Effector memory CD4-positive, alpha-beta T cell (primary cell): ENCODE data around the gene CHRDL2.

Experiments used
- DNase-seq, 3 donors: peaks; one replicate each; pipeline ENCODE4 v3.0.0-alpha.2; 2020
- H3K27ac ChIP-seq: 2 replicates; pipeline ENCODE4 v1.7.0; 2013; ENCODE audit warnings: mild to moderate bottlenecking, low read length, moderate library complexity; ENCODE audit not compliant: insufficient read depth, poor library complexity, severe bottlenecking
- H3K27me3 ChIP-seq: replicated peaks from 2 replicates; pipeline ENCODE4 v1.7.0; 2013; ENCODE audit warnings: mild to moderate bottlenecking, low read length; ENCODE audit not compliant: insufficient read depth, control insufficient read depth, poor library complexity, severe bottlenecking
- H3K36me3 ChIP-seq: 2 replicates; pipeline ENCODE4 v1.7.0; 2013; ENCODE audit warnings: mild to moderate bottlenecking, low read length, moderate library complexity; ENCODE audit not compliant: control insufficient read depth, insufficient read depth
- H3K4me1 ChIP-seq: 2 replicates; pipeline ENCODE4 v1.7.0; 2013; ENCODE audit warnings: low read length, mild to moderate bottlenecking; ENCODE audit not compliant: control insufficient read depth, insufficient read depth, poor library complexity, severe bottlenecking
- H3K4me3 ChIP-seq: 2 replicates; pipeline ENCODE4 v1.7.0; 2013; ENCODE audit warnings: low read length, low read depth, mild to moderate bottlenecking; ENCODE audit not compliant: insufficient read depth, poor library complexity, severe bottlenecking
- H3K9me3 ChIP-seq: 2 replicates; pipeline ENCODE4 v1.7.0; 2013; ENCODE audit warnings: mild to moderate bottlenecking, low read length, moderate library complexity; ENCODE audit not compliant: control insufficient read depth

Gene CHRDL2

GRCh38 chr11:74701351-74701750 is 29.9 kb downstream of the CHRDL2 start:
- Histone ChIP-seq H3K4me3 (no peak overlapping the region), H3K4me1 (no peaks in the 10 kb centered on the region), H3K9me3 (no peaks in the 10 kb centered on the region), H3K27me3 (no peaks in the 10 kb centered on the region), H3K36me3 (no peaks in the 10 kb centered on the region), H3K27ac (no peak overlapping the region)
- DNase-seq, result no peak

DNA sequence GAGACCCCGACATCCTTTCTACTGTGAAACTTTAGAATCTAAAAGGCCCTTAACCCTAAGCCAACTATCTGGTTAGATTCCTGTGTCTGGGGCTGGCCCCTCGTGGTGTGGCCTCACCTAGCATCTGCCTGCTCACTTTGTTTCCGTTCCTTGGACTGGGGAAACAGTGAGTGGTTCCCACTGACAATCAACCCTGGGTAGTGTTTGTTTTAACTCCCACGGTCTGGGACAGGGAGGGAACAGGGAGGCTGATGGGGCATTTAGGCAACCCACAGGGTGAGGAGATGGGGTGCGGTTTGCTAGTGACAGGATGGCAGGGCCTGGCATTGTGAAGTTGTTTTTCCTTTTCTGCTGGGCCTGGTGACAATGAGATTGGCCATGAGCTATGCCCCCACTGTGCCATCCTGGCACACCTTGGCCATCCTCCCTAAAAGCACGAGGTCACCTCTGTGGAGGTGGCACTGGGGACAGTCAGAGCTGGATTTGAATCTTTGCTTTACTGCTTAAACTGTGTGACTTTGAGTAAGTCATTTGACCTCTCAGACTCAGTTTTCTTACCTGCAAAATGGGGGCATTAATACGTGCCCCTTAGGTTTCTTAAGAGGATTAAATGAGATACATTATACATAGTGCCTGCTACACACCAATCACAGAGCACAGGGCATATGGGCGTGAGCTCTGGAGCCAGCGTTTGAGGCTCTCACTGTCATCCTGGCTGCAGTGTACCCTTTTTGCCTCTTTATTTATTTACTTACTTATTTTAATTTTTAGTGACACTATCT is 31.4 kb downstream of the CHRDL2 start:
- Histone ChIP-seq H3K9me3 (no peaks in the 10 kb centered on the region), H3K27ac (no peak overlapping the region), H3K27me3 (no peaks in the 10 kb centered on the region)

GRCh38 chr11:74697722-74698121 is 33.5 kb downstream of the CHRDL2 start:
- H3K27me3 ChIP-seq, result no peaks in the 10 kb centered on the region
- H3K9me3 ChIP-seq, result no peaks in the 10 kb centered on the region
- H3K36me3 ChIP-seq, result no peaks in the 10 kb centered on the region
- DNase-seq, result no peak
- no peak overlapping the region for H3K4me3 ChIP-seq
- no peaks in the 10 kb centered on the region for H3K4me1 ChIP-seq
- H3K27ac ChIP-seq, result no peak overlapping the region

More for the DNA sequence above, 31.4 kb downstream of the CHRDL2 start:
- H3K36me3 ChIP-seq, result no peaks in the 10 kb centered on the region
- no peaks in the 10 kb centered on the region for H3K4me1 ChIP-seq
- no peak overlapping the region for H3K4me3 ChIP-seq
- DNase-seq, result no peak

DNA sequence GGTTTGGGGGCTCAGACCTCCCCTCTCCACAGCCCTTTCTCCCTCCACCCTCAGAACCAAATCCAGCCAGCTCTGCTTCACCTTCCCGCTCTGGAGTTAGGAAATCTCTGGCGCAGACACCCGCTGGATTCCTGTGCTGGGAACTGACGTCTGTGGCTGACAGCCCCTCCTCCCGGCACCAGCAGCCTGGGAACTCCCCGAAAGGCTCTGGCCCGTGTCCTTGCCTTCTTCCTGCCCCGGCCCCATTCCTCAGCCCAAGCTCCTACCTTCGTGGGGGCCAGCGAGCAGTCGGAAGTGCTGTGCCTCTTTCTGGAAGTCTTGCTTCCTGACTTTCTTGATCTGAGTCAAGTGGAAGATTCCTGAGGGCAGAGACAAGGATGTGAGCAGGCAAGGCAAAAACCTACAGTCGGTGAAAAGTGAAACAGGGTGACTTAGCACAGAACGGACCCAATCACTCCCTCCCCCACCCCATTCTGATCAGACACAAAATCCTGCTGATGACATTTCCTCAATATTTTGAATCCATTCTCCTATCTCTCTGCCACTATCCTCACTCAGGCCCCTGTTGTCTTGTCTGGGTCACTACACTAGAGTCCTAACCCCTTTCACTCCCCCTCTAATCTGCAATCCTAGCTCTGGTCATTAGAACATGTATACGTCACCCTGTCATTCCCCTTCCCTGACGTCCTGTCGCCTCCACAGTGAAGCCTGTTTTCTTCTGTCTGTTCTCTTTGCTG is 34.1 kb downstream of the CHRDL2 start:
- no peaks in the 10 kb centered on the region for H3K4me1 ChIP-seq
- H3K27ac ChIP-seq, result no peak overlapping the region
- no peak for DNase-seq
- no peaks in the 10 kb centered on the region for H3K9me3 ChIP-seq
- no peaks in the 10 kb centered on the region for H3K36me3 ChIP-seq
- H3K4me3 ChIP-seq, result no peak overlapping the region
- no peaks in the 10 kb centered on the region for H3K27me3 ChIP-seq

GRCh38 chr11:74696500-74696899 is 34.7 kb downstream of the CHRDL2 start:
- no peaks in the 10 kb centered on the region for H3K4me1 ChIP-seq
- H3K27me3 ChIP-seq, result no peaks in the 10 kb centered on the region
- DNase-seq, result no peak
- H3K36me3 ChIP-seq, result no peaks in the 10 kb centered on the region
- H3K9me3 ChIP-seq, result no peaks in the 10 kb centered on the region
- no peak overlapping the region for H3K27ac ChIP-seq
- H3K4me3 ChIP-seq, result no peak overlapping the region

GRCh38 chr11:74695705-74696280 is 35.4 kb downstream of the CHRDL2 start:
- no peaks in the 10 kb centered on the region for H3K27me3 ChIP-seq
- H3K4me3 ChIP-seq, result no peak overlapping the region
- no peaks in the 10 kb centered on the region for H3K4me1 ChIP-seq
- H3K36me3 ChIP-seq, result no peaks in the 10 kb centered on the region
- DNase-seq, result no peak
- H3K27ac ChIP-seq, result no peak overlapping the region
- H3K9me3 ChIP-seq, result no peaks in the 10 kb centered on the region

DNA sequence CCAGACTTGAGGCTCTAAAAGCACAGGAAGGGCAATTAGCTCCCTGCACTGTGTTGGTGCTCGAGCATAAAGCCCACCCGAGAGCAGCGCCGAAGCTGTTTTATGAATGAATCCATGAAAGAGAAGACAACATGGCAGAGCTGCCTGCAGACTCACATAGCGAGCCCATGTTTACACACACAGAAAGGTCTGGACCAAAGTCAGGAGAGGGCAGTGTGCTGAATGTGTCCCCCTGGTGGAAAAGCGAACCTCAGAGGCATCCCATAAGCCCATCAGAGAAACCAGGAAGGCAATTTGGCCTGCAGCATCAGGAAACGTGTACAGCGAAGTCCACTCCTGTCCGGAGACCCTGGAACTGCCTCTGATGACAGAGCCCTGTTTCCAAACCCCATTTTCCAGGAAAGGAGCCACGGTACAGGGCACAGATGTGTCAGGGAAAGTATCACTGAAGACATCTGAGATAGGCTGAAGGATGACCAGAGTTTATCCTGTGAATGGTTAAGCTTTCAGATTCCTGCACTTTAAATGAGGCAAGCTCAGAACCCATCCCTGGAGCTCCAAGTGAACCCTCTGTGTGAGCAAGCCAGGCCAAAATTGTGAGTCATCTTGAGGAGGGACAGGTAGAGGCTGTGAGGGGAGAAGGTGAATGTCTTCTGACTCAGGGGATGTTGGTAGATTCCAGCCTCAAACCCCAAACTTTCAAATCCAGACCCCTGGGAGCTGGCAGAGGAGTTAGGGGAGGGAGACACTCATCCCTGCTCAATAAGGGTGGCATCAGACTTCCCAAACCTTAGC is 36.9 kb downstream of the CHRDL2 start:
- no peak overlapping the region for H3K4me3 ChIP-seq
- DNase-seq, result no peak
- H3K9me3 ChIP-seq, result no peaks in the 10 kb centered on the region
- no peaks in the 10 kb centered on the region for H3K27me3 ChIP-seq
- H3K4me1 ChIP-seq, result no peaks in the 10 kb centered on the region
- no peak overlapping the region for H3K27ac ChIP-seq
- no peaks in the 10 kb centered on the region for H3K36me3 ChIP-seq

GRCh38 chr11:74693531-74693930 is 37.7 kb downstream of the CHRDL2 start:
- no peak overlapping the region for H3K4me3 ChIP-seq
- no peaks in the 10 kb centered on the region for H3K4me1 ChIP-seq
- H3K36me3 ChIP-seq, result no peaks in the 10 kb centered on the region
- H3K27ac ChIP-seq, result no peak overlapping the region
- no peaks in the 10 kb centered on the region for H3K27me3 ChIP-seq
- no peaks in the 10 kb centered on the region for H3K9me3 ChIP-seq
- DNase-seq, result no peak

GRCh38 chr11:74691755-74692154 is 39.5 kb downstream of the CHRDL2 start:
- H3K36me3 ChIP-seq, result no peaks in the 10 kb centered on the region
- H3K9me3 ChIP-seq, result no peaks in the 10 kb centered on the region
- no peak overlapping the region for H3K4me3 ChIP-seq
- no peaks in the 10 kb centered on the region for H3K4me1 ChIP-seq
- H3K27ac ChIP-seq, result no peak overlapping the region
- DNase-seq, result no peak
- no peaks in the 10 kb centered on the region for H3K27me3 ChIP-seq
